Ovary (tissue), 9 donors: ENCODE measurements around the gene CNGA2. TPM values are rescaled to one million over a fixed set of nuclear protein-coding genes. Genes with fewer than 3 reads are reported as not detected.

Source experiments
- DNase-seq, 5 donors: peaks; one replicate each; pipeline ENCODE4 v3.0.0-alpha.2; 2019 to 2020
- H3K27ac ChIP-seq, 2 donors: fragments of 200-600 bp; one replicate each; pipeline versions ENCODE4 v1.5.1 to v1.8.0; 2019 to 2022
- H3K27me3 ChIP-seq: fragments of 200-600 bp; one replicate; pipeline ENCODE4 v1.8.0; 2022
- H3K36me3 ChIP-seq: fragments of 200-600 bp; sonication (generic); one replicate; pipeline ENCODE4 v1.5.1; 2019
- H3K4me1 ChIP-seq: one replicate; pipeline ENCODE4 v1.8.1; 2013; ENCODE audit warnings: mild to moderate bottlenecking, moderate library complexity; ENCODE audit not compliant: insufficient read depth
- H3K4me3 ChIP-seq: fragments of 200-600 bp; sonication (generic); one replicate; pipeline ENCODE4 v1.5.1; 2017
- H3K9me3 ChIP-seq, 2 donors: fragments of 200-600 bp in 1 of 2; sonication (generic) in 1 of 2; one replicate each; pipeline versions ENCODE4 v1.5.1 to v1.8.1; 2013 to 2019; ENCODE audit warnings: mild to moderate bottlenecking in 1 of 2, moderate library complexity in 1 of 2
- EP300 ChIP-seq: sonication (generic); formaldehyde crosslinking; IDR thresholded peaks from one replicate; pipeline ENCODE4 v1.6.1; 2017; ENCODE audit warnings: antibody characterized with exemption
- POLR2A ChIP-seq: fragments of 450-650 bp; IDR thresholded peaks from one replicate; pipeline ENCODE4 v1.6.1; 2017; ENCODE audit warnings: antibody characterized with exemption, mild to moderate bottlenecking, moderate library complexity
- WGBS, 3 donors: extraction: QIAGEN DNeasy Blood & Tissue Kit in 1 of 3; methylation state at CpG; one replicate each; pipeline versions ENCODE4 v1.1.5 to v1.1.7; 2013 to 2017; 5-methylcytosine and 5-hydroxymethylcytosine counted together
- intact Hi-C, 4 donors: fragments of 100-400 bp; cut with DNase I; formaldehyde crosslinking; loops; one replicate each; pipeline versions ENCODE4 v1.11.0 to v1.15.1; 2022 to 2023
- polyA plus RNA-seq, 2 donors: library from polyadenylated mRNA; stranded (reverse); fragments of 200-250 nt in 1 of 2; fragments of 350-450 nt in 1 of 2; fragmentation: Illumina TruSeq in 1 of 2; extraction: RNeasy Lipid Tissue Mini Kit (QIAGEN cat#74804) in 1 of 2; gene quantifications; one replicate each; pipeline ENCODE4 v1.2.3, GENCODE V29; 2013 to 2014
- total RNA-seq, 7 donors: library from RNA; depleted of rRNA in 2 of 7; stranded (reverse); fragments of >200 nt in 2 of 7; fragmentation: NEBNext Ultra II Directional in 3 of 7; extraction: Animal tissue kit (Norgen Biotek cat#: 25700) in 3 of 7; gene quantifications; one replicate each; pipeline versions ENCODE4 v1.1.0 to v1.2.4, GENCODE V29; 2016 to 2023
- TF ChIP-seq, protein P1 (sequence below), 3 donors: fragments of 450-650 bp in 2 of 3; fragments of 200-600 bp in 1 of 3; IDR thresholded peaks; one replicate each; pipeline versions ENCODE4 v1.5.1 to v1.8.0; 2016 to 2022; ENCODE audit warnings: antibody characterized with exemption in 3 of 3, mild to moderate bottlenecking in 1 of 3
- donor health status: DM: no; HTN: no; CAD: no; lungs with moderate emphysema.
- donor health status: DM: no; HTN: no; CAD: no.
- donor health status: Bipolar disorder and iron deficiency.
- donor health status: DM: yes; HTN: yes; CAD: no.
- donor health status: DM: no; HTN: no; CAD: no.
- donor health status: DM: yes; HTN: yes; CAD: no.

Gene CNGA2
- total and polyA plus RNA-seq, 9 donors, result not detected

DNA sequence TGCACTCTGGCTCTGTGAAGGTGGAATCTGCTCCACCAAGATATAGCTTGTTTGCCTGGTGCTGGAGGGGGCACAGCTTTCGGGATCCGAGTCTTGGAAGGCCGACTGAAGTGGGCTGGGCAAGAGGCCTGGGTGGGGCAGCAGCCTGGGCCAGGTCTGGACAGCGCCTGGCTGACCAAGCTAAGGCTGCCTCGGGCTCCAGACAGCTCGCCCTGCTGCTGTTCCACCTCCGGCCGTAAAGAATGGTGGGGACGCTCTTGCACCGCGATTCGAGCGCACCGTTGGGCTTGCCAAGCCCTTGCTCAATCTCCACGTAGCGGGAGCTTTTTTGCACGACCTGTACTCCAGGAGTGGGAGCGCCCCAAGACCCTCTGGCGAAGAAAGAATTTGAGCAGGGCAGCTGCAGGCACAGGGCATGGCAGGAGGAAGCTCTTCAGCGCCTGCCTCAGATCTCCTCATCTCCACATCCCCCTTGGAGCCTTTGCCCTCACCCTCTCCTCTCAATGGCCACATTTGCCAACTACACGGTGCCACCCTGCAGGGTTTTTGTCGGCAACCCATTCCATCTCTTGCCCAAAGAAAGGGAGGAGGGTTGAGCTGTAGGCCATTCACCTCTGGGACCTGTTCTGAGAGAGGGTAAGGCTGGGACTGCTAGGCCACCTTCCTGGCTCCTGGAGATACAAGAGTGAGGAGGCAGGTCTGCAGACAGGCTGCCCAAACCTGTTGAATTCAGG is 18.9 kb downstream of the CNGA2 start:
- WGBS, 3 donors, result 13 to 28% (median 15%) methylated on average over 22 of the region's 22 CpGs
- TF ChIP-seq, protein P1, sequence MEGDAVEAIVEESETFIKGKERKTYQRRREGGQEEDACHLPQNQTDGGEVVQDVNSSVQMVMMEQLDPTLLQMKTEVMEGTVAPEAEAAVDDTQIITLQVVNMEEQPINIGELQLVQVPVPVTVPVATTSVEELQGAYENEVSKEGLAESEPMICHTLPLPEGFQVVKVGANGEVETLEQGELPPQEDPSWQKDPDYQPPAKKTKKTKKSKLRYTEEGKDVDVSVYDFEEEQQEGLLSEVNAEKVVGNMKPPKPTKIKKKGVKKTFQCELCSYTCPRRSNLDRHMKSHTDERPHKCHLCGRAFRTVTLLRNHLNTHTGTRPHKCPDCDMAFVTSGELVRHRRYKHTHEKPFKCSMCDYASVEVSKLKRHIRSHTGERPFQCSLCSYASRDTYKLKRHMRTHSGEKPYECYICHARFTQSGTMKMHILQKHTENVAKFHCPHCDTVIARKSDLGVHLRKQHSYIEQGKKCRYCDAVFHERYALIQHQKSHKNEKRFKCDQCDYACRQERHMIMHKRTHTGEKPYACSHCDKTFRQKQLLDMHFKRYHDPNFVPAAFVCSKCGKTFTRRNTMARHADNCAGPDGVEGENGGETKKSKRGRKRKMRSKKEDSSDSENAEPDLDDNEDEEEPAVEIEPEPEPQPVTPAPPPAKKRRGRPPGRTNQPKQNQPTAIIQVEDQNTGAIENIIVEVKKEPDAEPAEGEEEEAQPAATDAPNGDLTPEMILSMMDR (IDR thresholded peaks at IDR 0.05), result peak in 1 of 3 donors; percentile 59
- TF ChIP-seq POLR2A, result no peak
- TF ChIP-seq EP300, result no peak
- DNase-seq, result peak in 4 of 5 donors; percentile 23 to 52 (median 39)
- H3K27me3 ChIP-seq, result no peaks in the 10 kb centered on the region
- intact Hi-C loops, result no loop called here
- H3K36me3 ChIP-seq, result no peaks in the 10 kb centered on the region
- no peak overlapping the region for H3K4me3 ChIP-seq
- no peaks in the 10 kb centered on the region for H3K9me3 ChIP-seq
- no peaks in the 10 kb centered on the region for H3K4me1 ChIP-seq
- no peak overlapping the region for H3K27ac ChIP-seq

DNA sequence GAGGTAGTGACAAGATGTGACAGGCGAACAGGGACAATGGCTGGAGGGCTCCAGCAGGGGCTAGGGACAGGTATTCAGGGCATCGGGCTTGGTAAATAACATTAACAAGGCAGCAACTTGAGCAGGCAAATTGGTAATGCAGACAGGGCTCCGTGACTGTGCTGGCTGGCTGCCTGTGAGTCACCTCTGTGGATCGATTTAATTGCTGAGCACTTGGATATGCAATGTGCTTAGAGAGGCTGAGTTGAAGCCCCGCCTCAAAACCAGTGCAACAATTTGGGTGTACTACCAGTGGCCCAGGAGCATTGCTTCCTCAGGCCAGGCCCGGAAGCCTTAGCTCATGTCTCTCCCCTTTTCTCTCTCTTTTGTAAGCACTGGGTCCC is 19.5 kb downstream of the CNGA2 start:
- DNase-seq, result no peak
- Histone ChIP-seq H3K36me3 (no peaks in the 10 kb centered on the region), H3K9me3 (no peaks in the 10 kb centered on the region), H3K4me1 (no peaks in the 10 kb centered on the region), H3K27ac (no peak overlapping the region), H3K4me3 (no peak overlapping the region), H3K27me3 (no peaks in the 10 kb centered on the region)
- intact Hi-C loops, result no loop called here
- 64 to 69% (median 68%) methylated on average over 6 of the region's 6 CpGs for WGBS, 3 donors
- no peak for TF ChIP-seq POLR2A
- TF ChIP-seq, protein P1 (IDR thresholded peaks at IDR 0.05), result no peak
- TF ChIP-seq EP300, result no peak

DNA sequence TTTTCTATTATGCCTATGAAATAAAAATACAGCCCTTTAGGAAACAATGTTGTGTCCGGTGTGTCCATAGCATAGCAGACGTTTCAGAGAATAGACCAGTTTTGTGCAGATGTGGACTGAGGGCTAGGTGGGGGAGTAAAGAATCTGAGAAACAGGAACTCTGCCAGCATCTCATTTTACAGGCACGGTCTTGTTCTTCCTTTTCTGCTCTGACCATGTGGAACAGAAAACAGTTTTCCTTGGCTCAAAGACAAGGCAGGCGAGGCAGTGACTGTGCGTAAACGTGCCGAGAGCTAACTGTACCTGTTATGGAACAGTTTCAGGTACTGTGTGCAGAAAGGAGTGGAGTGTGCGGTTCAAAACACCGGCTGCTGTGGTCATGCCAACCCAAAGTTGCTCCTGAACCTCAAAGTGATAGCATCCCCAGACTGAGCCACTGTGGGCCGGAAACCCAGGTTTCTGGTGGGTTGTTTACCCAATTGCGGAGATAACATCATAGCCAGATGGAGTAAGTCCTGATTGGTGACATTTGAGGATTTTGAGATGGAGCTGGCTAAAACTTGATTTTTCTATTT is 20.2 kb downstream of the CNGA2 start:
- TF ChIP-seq POLR2A (no peak), EP300 (no peak)
- TF ChIP-seq, protein P1 (IDR thresholded peaks at IDR 0.05), result no peak
- H3K9me3 ChIP-seq, result no peaks in the 10 kb centered on the region
- no peak overlapping the region for H3K4me3 ChIP-seq
- intact Hi-C loops, result no loop called here
- no peak overlapping the region for H3K27ac ChIP-seq
- DNase-seq, result no peak
- no peaks in the 10 kb centered on the region for H3K36me3 ChIP-seq
- no peaks in the 10 kb centered on the region for H3K4me1 ChIP-seq
- 42 to 52% (median 48%) methylated on average over 11 of the region's 11 CpGs for WGBS, 3 donors
- H3K27me3 ChIP-seq, result no peaks in the 10 kb centered on the region

DNA sequence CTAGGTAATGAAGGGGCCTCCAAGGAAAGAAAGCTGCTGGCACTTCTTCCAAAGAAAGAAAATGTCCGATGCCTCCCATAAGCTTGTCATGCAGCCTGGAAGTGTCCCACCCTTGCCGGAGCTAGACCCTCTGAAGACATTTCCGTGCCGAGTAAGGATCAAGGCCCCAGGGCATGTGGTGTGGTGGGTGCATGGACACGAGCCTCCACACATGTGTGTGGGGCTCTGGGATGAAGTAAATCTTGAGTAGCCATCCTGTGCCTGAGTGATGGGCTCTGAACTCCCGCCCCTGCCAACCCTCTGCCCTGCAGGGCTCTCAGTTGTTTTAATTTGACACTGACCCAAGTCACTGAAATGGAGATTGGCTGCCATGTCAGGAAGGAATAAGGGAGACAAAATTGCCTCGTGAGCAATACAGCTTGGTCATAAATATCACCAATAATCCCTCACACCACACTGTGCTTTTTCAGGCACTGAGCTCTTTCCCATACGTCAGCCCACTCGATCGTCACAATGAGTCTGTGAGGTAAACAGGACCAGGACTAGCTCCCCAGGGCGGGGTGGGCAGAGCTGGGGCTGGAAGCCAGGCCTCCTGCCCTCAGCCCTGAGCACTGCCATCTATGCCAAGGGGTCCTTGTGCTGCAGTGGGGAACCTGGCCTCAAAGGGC is 24.6 kb downstream of the CNGA2 start:
- Histone ChIP-seq H3K9me3 (no peaks in the 10 kb centered on the region), H3K27ac (no peak overlapping the region), H3K4me3 (no peak overlapping the region), H3K36me3 (no peaks in the 10 kb centered on the region), H3K27me3 (no peaks in the 10 kb centered on the region), H3K4me1 (no peaks in the 10 kb centered on the region)
- intact Hi-C loops, result no loop called here
- WGBS, 3 donors, result 77 to 80% (median 78%) methylated on average over 11 of the region's 11 CpGs
- no peak for DNase-seq
- TF ChIP-seq EP300, result no peak
- TF ChIP-seq POLR2A, result no peak
- TF ChIP-seq, protein P1 (IDR thresholded peaks at IDR 0.05), result no peak
